Stomach (tissue), 4 donors: Measurements from ENCODE around the gene KRTAP10-1.

ENCODE experiments used
- POLR2A ChIP-seq, 4 donors: fragments of 450-650 bp; IDR thresholded peaks; one replicate each; pipeline ENCODE4 v1.6.1; 2016; ENCODE audit warnings: antibody characterized with exemption in 4 of 4, control low read depth in 2 of 4, mild to moderate bottlenecking in 1 of 4, moderate library complexity in 1 of 4
- TF ChIP-seq, protein P1 (sequence below), 7 experiments: fragments of 450-650 bp in 4 of 7; fragments of 200-600 bp in 3 of 7; sonication (generic) in 3 of 7; IDR thresholded peaks; one replicate each; pipeline ENCODE4 v1.5.1; 2016 to 2019; ENCODE audit warnings: antibody characterized with exemption in 7 of 7, control low read depth in 2 of 7, mild to moderate bottlenecking in 1 of 7

DNA sequence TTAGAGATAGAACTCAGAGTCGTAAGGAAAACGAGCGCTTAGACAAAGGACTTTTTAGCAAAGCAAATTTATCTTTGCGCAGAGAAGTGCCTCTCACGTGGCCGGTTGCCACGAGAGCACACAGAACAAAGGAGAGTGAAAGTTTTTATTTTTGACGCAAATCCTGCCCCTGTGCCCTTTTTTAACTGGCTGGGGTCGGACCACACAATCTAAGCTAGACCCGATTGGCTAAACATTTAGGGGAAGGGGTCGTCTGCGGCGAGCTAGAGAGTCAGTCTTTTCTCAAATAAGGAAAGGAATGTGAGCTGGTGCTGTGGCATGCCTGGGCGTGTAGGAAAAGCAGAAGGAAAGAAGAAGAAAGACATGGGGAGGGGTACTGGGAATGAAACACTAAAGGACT, 8.9 kb upstream of the KRTAP10-1 start:
- TF ChIP-seq, protein P1, sequence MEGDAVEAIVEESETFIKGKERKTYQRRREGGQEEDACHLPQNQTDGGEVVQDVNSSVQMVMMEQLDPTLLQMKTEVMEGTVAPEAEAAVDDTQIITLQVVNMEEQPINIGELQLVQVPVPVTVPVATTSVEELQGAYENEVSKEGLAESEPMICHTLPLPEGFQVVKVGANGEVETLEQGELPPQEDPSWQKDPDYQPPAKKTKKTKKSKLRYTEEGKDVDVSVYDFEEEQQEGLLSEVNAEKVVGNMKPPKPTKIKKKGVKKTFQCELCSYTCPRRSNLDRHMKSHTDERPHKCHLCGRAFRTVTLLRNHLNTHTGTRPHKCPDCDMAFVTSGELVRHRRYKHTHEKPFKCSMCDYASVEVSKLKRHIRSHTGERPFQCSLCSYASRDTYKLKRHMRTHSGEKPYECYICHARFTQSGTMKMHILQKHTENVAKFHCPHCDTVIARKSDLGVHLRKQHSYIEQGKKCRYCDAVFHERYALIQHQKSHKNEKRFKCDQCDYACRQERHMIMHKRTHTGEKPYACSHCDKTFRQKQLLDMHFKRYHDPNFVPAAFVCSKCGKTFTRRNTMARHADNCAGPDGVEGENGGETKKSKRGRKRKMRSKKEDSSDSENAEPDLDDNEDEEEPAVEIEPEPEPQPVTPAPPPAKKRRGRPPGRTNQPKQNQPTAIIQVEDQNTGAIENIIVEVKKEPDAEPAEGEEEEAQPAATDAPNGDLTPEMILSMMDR (IDR thresholded peaks at IDR 0.05): no peak
- TF ChIP-seq POLR2A (IDR thresholded peaks at IDR 0.05): no peak
